ENCODE results near the gene GLP1R. TPM values are rescaled to one million over a fixed set of nuclear protein-coding genes. Genes with fewer than 3 reads are reported as not detected.
A peak's percentile ranks its signal among the peaks of the same experiment; 100 is the strongest.

Gene GLP1R
- total RNA-seq, 3 donors from 2014 or later: 0.33 to 0.73 TPM; not detected in 1

GRCh38 chr6:39114704-39115599, 66.4 kb downstream of the GLP1R start, which contains the start of gene SAYSD1:
SAYSD1 (minus strand) TSS chr6:39115186; CDS start chr6:39115089, 97 bp downstream.
- Histone ChIP-seq H3K4me1 (peaks cover 0 to 5% of the 10 kb centered on the region in 2 donors), H3K27ac (peak within 1 kb of the TSS; percentile 97 to 99), H3K36me3 (no peaks in the 10 kb centered on the region), H3K27me3 (no peaks in the 10 kb centered on the region), H3K9me3 (no peaks in the 10 kb centered on the region), H3K4me3 (peak within 1 kb of the TSS; percentile 75 to 95 (median 75))
- intact Hi-C loops (cut with DNase I; ENCODE audit: low total_unique reads): no loop called here
- no peak for TF ChIP-seq CTCF (IDR thresholded peaks at IDR 0.05)
- TF ChIP-seq POLR2AphosphoS5 (IDR thresholded peaks at IDR 0.05): peak; percentile 47 to 84 (median 63)
- peak; percentile 68 for TF ChIP-seq POLR2A (IDR thresholded peaks at IDR 0.05)
- DNase-seq (ENCODE audit: low spot score in 2 of 2): peak; percentile 84

GRCh38 chr6:39118921-39119320, 70.3 kb downstream of the GLP1R start:
- DNase-seq (ENCODE audit: low spot score in 2 of 2): no peak
- Histone ChIP-seq H3K27ac (no peak overlapping the region), H3K4me3 (no peak overlapping the region), H3K4me1 (peaks cover 0 to 5% of the 10 kb centered on the region in 2 donors), H3K36me3 (no peaks in the 10 kb centered on the region), H3K9me3 (no peaks in the 10 kb centered on the region), H3K27me3 (no peaks in the 10 kb centered on the region)
- intact Hi-C loops (cut with DNase I; ENCODE audit: low total_unique reads): no loop called here
- TF ChIP-seq CTCF (IDR thresholded peaks at IDR 0.05) (no peak), POLR2A (IDR thresholded peaks at IDR 0.05) (no peak), POLR2AphosphoS5 (IDR thresholded peaks at IDR 0.05) (no peak)

GRCh38 chr6:39124114-39124513, 75.5 kb downstream of the GLP1R start:
- no peak overlapping the region for H3K4me3 ChIP-seq
- H3K9me3 ChIP-seq: no peaks in the 10 kb centered on the region
- no peaks in the 10 kb centered on the region for H3K27me3 ChIP-seq
- H3K4me1 ChIP-seq: no peaks in the 10 kb centered on the region
- no peaks in the 10 kb centered on the region for H3K36me3 ChIP-seq
- DNase-seq (ENCODE audit: low spot score in 2 of 2): no peak
- no peak for TF ChIP-seq CTCF (IDR thresholded peaks at IDR 0.05)
- no peak overlapping the region for H3K27ac ChIP-seq
- intact Hi-C loops (cut with DNase I; ENCODE audit: low total_unique reads): no loop called here

GRCh38 chr6:39128106-39128505, 79.5 kb downstream of the GLP1R start:
- H3K27me3 ChIP-seq: no peaks in the 10 kb centered on the region
- no peak for TF ChIP-seq POLR2A (IDR thresholded peaks at IDR 0.05)
- no peak for TF ChIP-seq POLR2AphosphoS5 (IDR thresholded peaks at IDR 0.05)
- TF ChIP-seq CTCF (IDR thresholded peaks at IDR 0.05): no peak
- no peak overlapping the region for H3K27ac ChIP-seq
- no peaks in the 10 kb centered on the region for H3K36me3 ChIP-seq
- H3K9me3 ChIP-seq: no peaks in the 10 kb centered on the region
- H3K4me1 ChIP-seq: no peaks in the 10 kb centered on the region
- H3K4me3 ChIP-seq: no peak overlapping the region
- DNase-seq (ENCODE audit: low spot score in 2 of 2): no peak
- intact Hi-C loops (cut with DNase I; ENCODE audit: low total_unique reads): no loop called here

GRCh38 chr6:39128832-39129231, 80.3 kb downstream of the GLP1R start:
- Histone ChIP-seq H3K27me3 (no peaks in the 10 kb centered on the region), H3K4me1 (no peaks in the 10 kb centered on the region), H3K27ac (no peak overlapping the region), H3K36me3 (no peaks in the 10 kb centered on the region), H3K9me3 (no peaks in the 10 kb centered on the region), H3K4me3 (no peak overlapping the region)
- DNase-seq (ENCODE audit: low spot score in 2 of 2): no peak
- intact Hi-C loops (cut with DNase I; ENCODE audit: low total_unique reads): no loop called here
- no peak for TF ChIP-seq POLR2AphosphoS5 (IDR thresholded peaks at IDR 0.05)
- TF ChIP-seq POLR2A (IDR thresholded peaks at IDR 0.05): no peak
- no peak for TF ChIP-seq CTCF (IDR thresholded peaks at IDR 0.05)

Data from breast epithelium (tissue), 4 donors.